Measurements from ENCODE around the gene BNC2.

Gene BNC2

GRCh38 chr9:16868701-16869100, 1.8 kb downstream of the BNC2 start:
- no peak for DNase-seq

GRCh38 chr9:16867576-16868311, 2.7 kb downstream of the BNC2 start:
- no peak for DNase-seq

- DNase-seq = no peak
Measured at GRCh38 chr9:16866587-16866986, 3.9 kb downstream of the BNC2 start.

GRCh38 chr9:16864649-16865434, 5.6 kb downstream of the BNC2 start:
- DNase-seq = no peak

DNA sequence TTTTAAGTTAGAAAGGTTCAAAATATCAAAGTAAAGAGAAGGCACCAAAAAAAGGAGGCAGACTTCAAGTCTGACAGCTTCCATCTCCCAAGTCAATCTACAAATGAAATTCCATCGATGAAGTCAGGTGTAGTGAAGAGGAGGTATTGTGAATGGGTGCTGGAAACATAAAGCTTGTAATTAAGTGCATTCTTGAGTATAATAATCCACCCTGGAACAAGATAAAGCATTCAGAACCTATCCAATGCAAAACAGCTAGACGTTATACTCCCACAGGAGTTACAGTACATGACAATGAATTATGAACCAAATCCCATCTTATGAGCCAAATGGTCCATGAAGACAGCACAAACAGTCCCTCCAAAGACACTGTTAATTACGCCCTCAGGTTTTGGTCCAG, 22.3 kb downstream of the BNC2 start:
- DNase-seq = no peak

- no peak for DNase-seq
Measured at GRCh38 chr9:16846986-16847385, 23.5 kb downstream of the BNC2 start.

DNA sequence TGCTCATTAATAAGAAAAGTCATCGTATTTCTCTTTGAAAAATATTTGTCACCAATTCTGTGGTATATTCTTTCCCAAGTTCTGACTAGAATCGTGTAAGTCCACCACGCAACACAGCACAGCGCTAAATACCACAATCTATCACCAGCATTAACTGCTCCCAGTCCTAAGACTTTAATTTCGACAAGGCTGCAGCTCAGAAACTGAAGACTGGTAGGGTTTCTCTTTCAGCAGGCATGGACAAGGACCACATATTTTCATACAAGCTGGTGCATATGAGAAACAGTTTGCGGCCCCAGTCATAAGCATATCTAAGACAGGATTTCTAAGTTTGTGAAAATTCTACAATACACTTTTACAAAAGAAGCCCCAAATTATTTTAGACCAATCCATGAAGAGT, 24.1 kb downstream of the BNC2 start:
- DNase-seq = no peak

DNA sequence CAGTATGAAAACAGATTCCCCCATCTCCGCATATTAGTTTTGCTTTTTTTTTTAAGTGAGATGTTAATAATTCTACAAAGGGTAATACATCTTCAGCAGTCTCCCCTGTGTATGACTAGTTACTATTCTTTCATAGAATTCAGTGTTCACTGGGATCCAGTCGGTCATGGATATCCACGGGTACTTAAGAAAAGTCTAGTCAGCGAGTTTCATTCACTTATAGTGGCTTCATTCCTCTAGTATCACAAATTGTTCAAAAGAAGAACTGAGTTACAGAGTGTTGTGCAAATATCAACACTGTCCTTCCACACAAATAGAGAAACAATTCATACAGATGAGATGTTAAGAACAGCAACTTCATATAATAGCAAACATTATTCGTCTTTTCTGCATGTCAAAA, 35.7 kb downstream of the BNC2 start:
- DNase-seq = no peak

DNA sequence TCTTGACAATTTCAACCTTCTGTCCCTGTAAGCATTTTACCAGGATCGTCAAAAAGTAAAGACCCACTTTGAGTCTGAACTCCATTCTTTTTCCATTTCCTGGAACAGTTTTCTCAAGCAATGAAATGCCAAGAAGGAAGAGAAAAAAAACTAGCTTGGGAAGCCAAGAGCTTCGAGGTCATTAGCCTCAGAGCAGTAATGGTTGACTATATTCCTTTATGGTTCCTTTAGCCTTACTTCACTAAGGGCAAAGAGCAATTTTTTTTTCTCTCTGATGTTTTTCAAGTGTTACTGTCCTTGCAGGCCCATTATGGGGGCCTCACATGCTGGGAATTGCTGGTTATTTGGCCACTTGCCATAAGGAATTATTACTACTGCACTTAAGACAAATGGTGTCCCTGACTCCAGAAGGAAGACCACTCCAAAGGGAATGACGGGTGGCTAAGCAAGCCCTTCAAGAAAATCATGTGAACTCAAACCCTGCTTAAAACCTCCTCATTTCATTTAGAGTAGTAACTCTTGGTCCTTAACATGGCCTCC, 37.1 kb downstream of the BNC2 start:
- no peak for DNase-seq

GRCh38 chr9:16832101-16832500, 38.4 kb downstream of the BNC2 start:
- no peak for DNase-seq

DNA sequence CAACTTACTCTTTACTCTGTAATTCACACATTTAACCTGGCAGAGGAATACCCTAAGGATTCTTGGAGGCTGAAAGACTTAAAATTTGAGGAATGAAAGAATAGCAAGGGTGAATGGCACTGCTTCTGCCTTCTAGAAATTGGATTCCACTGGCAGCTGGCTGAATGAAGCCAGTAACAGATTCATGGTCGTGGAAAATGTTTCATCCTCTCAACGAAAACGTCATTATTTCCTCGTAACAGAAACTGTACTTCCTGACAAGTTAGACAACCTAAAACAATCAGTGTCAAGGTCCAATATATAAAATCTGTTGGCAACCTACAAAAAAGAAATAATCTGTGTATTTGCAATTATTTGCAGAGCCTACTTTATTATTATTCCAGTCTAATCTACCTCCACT, 39.7 kb downstream of the BNC2 start:
- DNase-seq = no peak

DNA sequence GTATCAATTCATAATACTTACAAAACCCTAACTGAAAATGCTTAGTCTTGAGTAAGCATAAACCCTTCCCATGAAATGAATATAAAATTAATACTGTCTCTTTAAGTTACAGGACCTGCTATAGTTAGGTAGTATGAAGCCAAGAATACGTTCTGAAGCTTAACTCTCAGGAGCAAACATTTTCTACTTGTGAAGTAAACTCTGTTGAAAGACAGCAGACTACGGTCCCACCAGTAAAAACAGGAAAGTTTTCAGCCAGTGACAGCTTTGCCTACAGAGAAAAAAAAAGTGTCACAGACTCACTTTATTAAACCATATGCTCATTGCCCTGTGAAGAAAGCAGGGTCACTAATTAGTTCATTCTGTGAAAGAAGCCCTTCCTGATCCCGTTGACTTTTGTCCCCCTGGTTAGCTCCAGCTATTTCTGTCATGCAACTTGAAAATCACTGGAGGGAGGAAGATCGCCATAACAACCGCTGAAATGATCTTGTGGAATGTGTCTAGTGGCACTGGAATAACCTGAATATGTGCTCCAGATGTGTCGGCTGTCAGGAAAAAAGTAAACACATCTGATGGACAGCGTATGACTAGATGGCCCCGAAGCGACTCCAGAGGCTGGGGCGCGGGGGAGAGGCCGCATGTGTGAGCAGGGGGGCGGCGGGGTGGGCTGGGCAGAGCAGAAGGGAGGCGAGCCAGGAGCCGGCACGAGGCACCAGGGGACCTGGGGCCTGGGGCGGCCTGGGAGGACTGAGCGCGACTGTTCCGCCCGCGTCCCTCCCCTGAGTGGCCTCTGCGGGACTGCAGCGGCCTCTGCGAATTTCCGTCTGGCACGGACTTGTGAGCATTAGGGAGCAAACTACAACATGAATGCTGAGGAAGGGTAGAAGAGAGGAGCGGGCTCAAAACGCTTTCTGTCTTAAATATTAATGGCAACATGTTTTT, 41.9 kb downstream of the BNC2 start:
- DNase-seq = no peak

DNA sequence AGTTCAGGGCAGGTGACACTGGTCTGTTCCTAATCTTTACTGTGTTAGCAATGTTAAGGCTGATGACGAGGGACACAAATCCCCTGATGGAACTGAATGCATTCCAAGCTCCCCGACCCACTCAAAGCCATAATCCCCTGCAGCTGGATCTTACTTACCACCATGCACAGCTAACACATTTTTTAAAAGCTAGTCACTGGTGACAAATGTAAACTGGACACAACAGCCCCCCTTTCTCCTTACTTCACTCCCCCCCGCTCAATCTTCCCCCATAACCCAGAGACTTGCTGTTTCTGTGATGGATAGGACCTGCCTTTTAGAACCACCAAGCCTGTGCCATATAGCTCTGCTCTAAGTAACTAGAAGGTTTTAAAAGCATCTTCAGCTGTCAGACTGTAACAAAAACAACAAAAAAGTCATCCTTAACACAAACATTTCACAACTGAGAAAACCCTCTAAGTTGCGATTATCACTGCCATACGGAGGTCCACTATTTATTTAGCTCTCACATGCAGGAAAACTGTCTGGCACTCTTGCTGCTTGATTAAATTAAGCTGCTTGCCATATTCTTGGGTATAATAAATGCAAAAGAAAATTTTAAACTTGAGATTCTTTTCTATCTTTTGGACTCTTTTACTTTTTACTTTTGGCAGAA, 44.4 kb downstream of the BNC2 start:
- no peak for DNase-seq

GRCh38 chr9:16825331-16825725, 45.1 kb downstream of the BNC2 start:
- no peak for DNase-seq

DNA sequence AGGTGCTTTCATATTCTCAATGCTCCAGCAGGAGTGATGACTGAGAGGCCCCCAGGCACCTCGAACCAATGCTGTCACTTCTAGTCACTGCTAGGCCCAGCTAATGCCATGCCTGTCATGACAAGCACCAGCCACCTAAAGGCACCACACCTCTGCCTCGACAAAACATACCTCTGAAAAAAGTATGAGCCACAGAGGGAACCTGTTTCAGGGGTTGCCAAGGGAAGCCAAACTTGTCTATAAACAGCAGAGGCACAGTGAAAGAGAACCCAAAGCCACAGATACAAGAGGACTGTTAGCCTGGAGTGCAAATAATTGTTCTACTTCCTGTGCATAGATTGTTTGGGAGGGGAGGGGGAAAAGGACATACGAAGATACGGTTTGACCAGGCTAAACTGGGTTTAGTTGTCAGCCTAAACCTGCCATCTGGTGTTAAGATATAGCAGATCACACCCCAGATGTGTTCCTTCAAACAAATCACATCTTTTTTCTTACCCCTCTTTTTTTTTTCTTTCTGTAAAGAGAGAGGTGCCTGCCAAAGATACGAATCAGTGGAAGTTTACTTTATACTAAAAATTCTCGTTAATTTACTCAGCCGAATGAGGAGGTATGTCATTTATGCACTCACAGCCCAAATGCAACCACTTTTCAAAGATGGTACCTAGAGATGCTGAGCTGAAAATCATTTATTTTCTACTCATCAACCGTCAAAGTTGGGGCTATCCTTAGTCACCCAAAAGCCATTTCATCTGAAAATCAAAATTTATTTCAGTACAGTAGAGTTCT, 45.7 kb downstream of the BNC2 start:
- DNase-seq = no peak

- no peak for DNase-seq
Measured at GRCh38 chr9:16823906-16824305, 46.6 kb downstream of the BNC2 start.

GRCh38 chr9:16821344-16821743, 49.1 kb downstream of the BNC2 start:
- DNase-seq = no peak

GRCh38 chr9:16817514-16817913, 53.0 kb downstream of the BNC2 start:
- DNase-seq = no peak

DNA sequence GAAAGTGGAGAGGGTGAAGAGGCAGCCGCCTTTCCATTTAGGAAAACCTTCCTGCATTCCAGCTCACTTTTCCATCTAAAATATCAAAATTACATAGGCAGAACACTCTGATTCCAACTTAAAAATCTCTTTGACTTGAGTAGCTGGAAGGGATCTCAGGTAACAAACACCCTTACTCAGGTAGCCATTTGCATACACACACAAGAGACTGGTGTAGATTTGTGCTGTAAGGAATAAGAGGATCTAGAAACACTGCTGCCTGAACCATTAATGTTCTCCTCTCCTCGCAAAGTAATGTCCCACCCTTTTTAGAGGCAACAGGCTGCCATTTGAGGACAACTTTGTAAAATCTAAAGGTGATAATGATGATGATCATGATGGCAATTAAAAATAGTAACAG, 53.5 kb downstream of the BNC2 start:
- DNase-seq = no peak

GRCh38 chr9:16816011-16816410, 54.5 kb downstream of the BNC2 start:
- DNase-seq = no peak

DNA sequence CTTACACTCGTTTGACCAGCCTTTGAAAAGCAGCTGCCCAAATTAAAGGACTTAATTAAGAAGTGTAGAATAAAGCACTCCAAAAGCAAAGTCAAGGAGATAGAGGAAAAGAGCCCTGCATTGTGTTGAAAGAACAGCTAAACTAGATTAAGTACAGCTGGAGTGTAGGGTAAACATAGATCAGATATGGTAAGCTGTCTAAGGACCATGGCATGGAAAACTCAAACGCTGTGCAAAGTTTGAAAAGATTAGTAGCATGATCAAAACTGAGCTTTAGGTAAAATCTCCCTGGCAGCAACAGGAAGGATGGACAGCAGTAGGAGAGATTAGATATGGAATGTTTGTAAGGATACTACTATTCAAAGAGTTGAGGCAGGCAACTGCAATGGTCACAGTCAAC, 55.4 kb downstream of the BNC2 start:
- DNase-seq = no peak

GRCh38 chr9:16813838-16814237, 56.6 kb downstream of the BNC2 start:
- DNase-seq = no peak

Measured in CD4-positive, alpha-beta T cell treated with Interferon gamma for 1 hour (primary cell).